A549 (cell line): ENCODE results near the gene TSC22D2.

Source experiments
- BHLHE40 ChIP-seq: IDR thresholded peaks from 2 replicates; pipeline ENCODE4 v1.6.1; 2012; ENCODE audit warnings: low read depth, low read length, inconsistent platforms
- CBX8 ChIP-seq: fragments of 200-600 bp; sonication (generic); IDR thresholded peaks from 2 replicates; pipeline ENCODE4 v1.6.1; 2016
- CEBPB ChIP-seq, 2 experiments: fragments of >200 bp in 1 of 2; sonication (Bioruptor Twin) in 1 of 2; formaldehyde crosslinking in 1 of 2; IDR thresholded peaks; 2 replicates each; pipeline ENCODE4 v1.6.1; 2012 to 2016
- EP300 ChIP-seq, 2 experiments: fragments of >200 bp; sonication (Bioruptor Twin); formaldehyde crosslinking; IDR thresholded peaks; 2 replicates in 1 of 2; 3 replicates in 1 of 2; pipeline ENCODE4 v1.6.1; 2016 to 2017
- GATA3 ChIP-seq: IDR thresholded peaks from 2 replicates; pipeline ENCODE4 v1.6.1; 2012; ENCODE audit warnings: borderline replicate concordance
- HDAC2 ChIP-seq: fragments of 200-600 bp; sonication (generic); IDR thresholded peaks from 2 replicates; pipeline ENCODE4 v1.6.1; 2016
- JUN ChIP-seq, 2 experiments: fragments of >200 bp; sonication (Bioruptor Twin); formaldehyde crosslinking; IDR thresholded peaks; 2 replicates in 1 of 2; 3 replicates in 1 of 2; pipeline ENCODE4 v1.6.1; 2016 to 2017
- PBX3 ChIP-seq: IDR thresholded peaks from 2 replicates; pipeline ENCODE4 v1.6.1; 2012
- POLR2A ChIP-seq: IDR thresholded peaks from 2 replicates; pipeline ENCODE4 v1.6.1; 2012; ENCODE audit warnings: mild to moderate bottlenecking, low read length
- TP53 ChIP-seq: fragments of 250-450 bp; sonication (Bioruptor Pico); IDR thresholded peaks from 2 replicates; pipeline ENCODE4 v1.5.0; 2021; ENCODE audit warnings: mild to moderate bottlenecking, moderate library complexity
- USF2 ChIP-seq: fragments of 450-650 bp; IDR thresholded peaks from 2 replicates; pipeline ENCODE4 v1.6.1; 2014; ENCODE audit warnings: antibody characterized with exemption
- TF ChIP-seq, protein P1 (sequence below): fragments of >200 bp; sonication (Bioruptor Twin); formaldehyde crosslinking; IDR thresholded peaks from 3 replicates; pipeline ENCODE4 v1.5.1; 2016
- TF ChIP-seq, protein P2 (sequence below): fragments of 200-600 bp; sonication (generic); IDR thresholded peaks from 2 replicates; pipeline ENCODE4 v1.6.1; 2016; ENCODE audit warnings: antibody characterized with exemption, mild to moderate bottlenecking, moderate library complexity

DNA sequence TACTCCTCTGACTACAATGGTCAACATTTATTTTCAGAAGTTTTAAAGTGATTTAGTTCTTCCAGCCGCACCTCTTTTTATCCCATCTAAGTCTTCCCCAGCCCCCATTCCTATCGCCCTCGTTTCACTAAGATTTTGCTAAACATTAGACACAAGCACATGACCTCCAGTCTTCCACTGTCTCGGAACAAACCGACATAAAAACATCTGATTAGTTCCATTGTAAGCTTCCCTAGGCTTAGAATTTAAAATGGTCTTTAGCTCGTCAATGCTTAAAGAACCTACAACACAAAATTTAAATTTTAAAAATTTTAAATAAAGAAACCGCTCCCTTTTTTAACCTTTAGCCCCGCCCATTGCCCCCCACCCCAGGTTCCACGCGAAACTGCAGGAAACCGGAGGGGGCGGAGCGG is 284 bp upstream of the TSC22D2 start:
- TF ChIP-seq, protein P1, sequence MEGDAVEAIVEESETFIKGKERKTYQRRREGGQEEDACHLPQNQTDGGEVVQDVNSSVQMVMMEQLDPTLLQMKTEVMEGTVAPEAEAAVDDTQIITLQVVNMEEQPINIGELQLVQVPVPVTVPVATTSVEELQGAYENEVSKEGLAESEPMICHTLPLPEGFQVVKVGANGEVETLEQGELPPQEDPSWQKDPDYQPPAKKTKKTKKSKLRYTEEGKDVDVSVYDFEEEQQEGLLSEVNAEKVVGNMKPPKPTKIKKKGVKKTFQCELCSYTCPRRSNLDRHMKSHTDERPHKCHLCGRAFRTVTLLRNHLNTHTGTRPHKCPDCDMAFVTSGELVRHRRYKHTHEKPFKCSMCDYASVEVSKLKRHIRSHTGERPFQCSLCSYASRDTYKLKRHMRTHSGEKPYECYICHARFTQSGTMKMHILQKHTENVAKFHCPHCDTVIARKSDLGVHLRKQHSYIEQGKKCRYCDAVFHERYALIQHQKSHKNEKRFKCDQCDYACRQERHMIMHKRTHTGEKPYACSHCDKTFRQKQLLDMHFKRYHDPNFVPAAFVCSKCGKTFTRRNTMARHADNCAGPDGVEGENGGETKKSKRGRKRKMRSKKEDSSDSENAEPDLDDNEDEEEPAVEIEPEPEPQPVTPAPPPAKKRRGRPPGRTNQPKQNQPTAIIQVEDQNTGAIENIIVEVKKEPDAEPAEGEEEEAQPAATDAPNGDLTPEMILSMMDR = no peak
- TF ChIP-seq EP300 (IDR thresholded peaks at IDR 0.05) = no peak
- TF ChIP-seq CEBPB (IDR thresholded peaks at IDR 0.05) = no peak
- TF ChIP-seq HDAC2 = no peak
- no peak for TF ChIP-seq POLR2A
- TF ChIP-seq BHLHE40 = no peak
- TF ChIP-seq, protein P2, sequence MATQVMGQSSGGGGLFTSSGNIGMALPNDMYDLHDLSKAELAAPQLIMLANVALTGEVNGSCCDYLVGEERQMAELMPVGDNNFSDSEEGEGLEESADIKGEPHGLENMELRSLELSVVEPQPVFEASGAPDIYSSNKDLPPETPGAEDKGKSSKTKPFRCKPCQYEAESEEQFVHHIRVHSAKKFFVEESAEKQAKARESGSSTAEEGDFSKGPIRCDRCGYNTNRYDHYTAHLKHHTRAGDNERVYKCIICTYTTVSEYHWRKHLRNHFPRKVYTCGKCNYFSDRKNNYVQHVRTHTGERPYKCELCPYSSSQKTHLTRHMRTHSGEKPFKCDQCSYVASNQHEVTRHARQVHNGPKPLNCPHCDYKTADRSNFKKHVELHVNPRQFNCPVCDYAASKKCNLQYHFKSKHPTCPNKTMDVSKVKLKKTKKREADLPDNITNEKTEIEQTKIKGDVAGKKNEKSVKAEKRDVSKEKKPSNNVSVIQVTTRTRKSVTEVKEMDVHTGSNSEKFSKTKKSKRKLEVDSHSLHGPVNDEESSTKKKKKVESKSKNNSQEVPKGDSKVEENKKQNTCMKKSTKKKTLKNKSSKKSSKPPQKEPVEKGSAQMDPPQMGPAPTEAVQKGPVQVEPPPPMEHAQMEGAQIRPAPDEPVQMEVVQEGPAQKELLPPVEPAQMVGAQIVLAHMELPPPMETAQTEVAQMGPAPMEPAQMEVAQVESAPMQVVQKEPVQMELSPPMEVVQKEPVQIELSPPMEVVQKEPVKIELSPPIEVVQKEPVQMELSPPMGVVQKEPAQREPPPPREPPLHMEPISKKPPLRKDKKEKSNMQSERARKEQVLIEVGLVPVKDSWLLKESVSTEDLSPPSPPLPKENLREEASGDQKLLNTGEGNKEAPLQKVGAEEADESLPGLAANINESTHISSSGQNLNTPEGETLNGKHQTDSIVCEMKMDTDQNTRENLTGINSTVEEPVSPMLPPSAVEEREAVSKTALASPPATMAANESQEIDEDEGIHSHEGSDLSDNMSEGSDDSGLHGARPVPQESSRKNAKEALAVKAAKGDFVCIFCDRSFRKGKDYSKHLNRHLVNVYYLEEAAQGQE = no peak
- TF ChIP-seq TP53 (CRISPR knock-in tag) = no peak
- TF ChIP-seq CBX8 = no peak
- no peak for TF ChIP-seq PBX3
- no peak; the same call in 1 of the 2 replicates for TF ChIP-seq GATA3
- peak; percentile 44; the same call in 1 of the 2 replicates for TF ChIP-seq USF2
- TF ChIP-seq JUN (IDR thresholded peaks at IDR 0.05) = no peak
